ENCODE results near the gene FUCA2.
"Not testable (repeated sequence)": the region's sequence is repeated elsewhere in the genome, so short reads cannot be mapped to it uniquely, and the experiment has no call there.

The FUCA2 gene

DNA sequence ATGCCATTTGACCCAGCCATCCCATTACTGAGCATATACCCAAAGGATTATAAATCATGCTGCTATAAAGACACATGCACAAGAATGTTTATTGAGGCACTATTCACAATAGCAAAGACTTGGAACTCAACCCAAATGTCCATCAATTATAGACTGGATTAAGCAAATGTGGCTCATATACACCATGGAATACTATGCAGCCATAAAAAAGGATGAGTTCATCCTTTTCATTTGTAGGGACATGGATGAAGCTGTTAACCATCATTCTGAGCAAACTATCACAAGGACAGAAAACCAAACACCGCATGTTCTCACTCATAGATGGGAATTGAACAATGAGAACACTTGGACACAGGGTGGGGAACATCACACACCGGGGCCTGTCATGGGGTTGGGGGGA lies 63.7 kb downstream of the FUCA2 start:
- H3K27me3 ChIP-seq (ENCODE audit: control insufficient read depth, insufficient read depth, low read length, poor library complexity, severe bottlenecking); H3K27ac ChIP-seq (ENCODE audit: insufficient read depth, low read depth, low read length, poor library complexity, severe bottlenecking); H3K36me3 ChIP-seq (ENCODE audit: control insufficient read depth, insufficient read depth, low read length); H3K4me3 ChIP-seq (ENCODE audit: insufficient read depth, low read depth, low read length); H3K4me1 ChIP-seq (ENCODE audit: control insufficient read depth, insufficient read depth, low read length); H3K9me3 ChIP-seq (ENCODE audit: control insufficient read depth, low read length): not testable (repeated sequence)
- 100% methylated on average over 1 of the region's 2 CpGs for WGBS, 2 experiments

Measured in ectodermal cell (in vitro differentiated cells).